ENCODE data around the gene DRAXIN.

Gene DRAXIN

GRCh38 chr1:11768821-11769220, 77.3 kb downstream of the DRAXIN start:
- Histone ChIP-seq H3K9me3 (replicated peaks; ENCODE audit: insufficient read depth, low read length) (no peaks in the 10 kb centered on the region), H3K4me3 (ENCODE audit: low read length) (no peak overlapping the region), H3K4me2 (ENCODE audit: low read depth, low read length) (no peak overlapping the region), H3K4me1 (ENCODE audit: low read length) (no peaks in the 10 kb centered on the region), H3K9me2 (replicated peaks; ENCODE audit: insufficient read depth, low read length) (no peaks in the 10 kb centered on the region), H3K27ac (ENCODE audit: low read length) (no peak overlapping the region), H3F3A (ENCODE audit: insufficient read depth, low read length) (no peaks in the 10 kb centered on the region), H3K9ac (ENCODE audit: low read length) (no peak overlapping the region), H3K79me2 (ENCODE audit: low read length) (no peaks in the 10 kb centered on the region), H3K27me3 (replicated peaks; ENCODE audit: insufficient read depth, low read length) (peaks cover 41% of the 10 kb centered on the region), H4K20me1 (ENCODE audit: insufficient read depth, low read length) (no peaks in the 10 kb centered on the region), H2AFZ (ENCODE audit: low read length) (no peak overlapping the region), H3K36me3 (replicated peaks; ENCODE audit: insufficient read depth, low read length) (no peaks in the 10 kb centered on the region)
- TF ChIP-seq CTCF (IDR thresholded peaks at IDR 0.05; ENCODE audit: low read length) = no peak
- no peak for TF ChIP-seq EZH2 (optimal IDR thresholded peaks at IDR 0.05; ENCODE audit: low read depth, low read length)
- TF ChIP-seq EZH2phosphoT487 (IDR thresholded peaks at IDR 0.05; ENCODE audit: low read length) = no peak
- DNase-seq = no peak

GRCh38 chr1:11769274-11769673, 77.8 kb downstream of the DRAXIN start:
- H3K36me3 ChIP-seq (replicated peaks; ENCODE audit: insufficient read depth, low read length) = no peaks in the 10 kb centered on the region

GRCh38 chr1:11770011-11770410, 78.5 kb downstream of the DRAXIN start:
- Histone ChIP-seq H3K4me2 (ENCODE audit: low read depth, low read length) (no peak overlapping the region), H2AFZ (ENCODE audit: low read length) (no peak overlapping the region), H3K4me1 (ENCODE audit: low read length) (no peaks in the 10 kb centered on the region), H3K27ac (ENCODE audit: low read length) (no peak overlapping the region), H4K20me1 (ENCODE audit: insufficient read depth, low read length) (no peaks in the 10 kb centered on the region), H3F3A (ENCODE audit: insufficient read depth, low read length) (no peaks in the 10 kb centered on the region), H3K9me2 (replicated peaks; ENCODE audit: insufficient read depth, low read length) (no peaks in the 10 kb centered on the region), H3K27me3 (replicated peaks; ENCODE audit: insufficient read depth, low read length) (peaks cover 46% of the 10 kb centered on the region), H3K9ac (ENCODE audit: low read length) (no peak overlapping the region), H3K36me3 (replicated peaks; ENCODE audit: insufficient read depth, low read length) (no peaks in the 10 kb centered on the region), H3K9me3 (replicated peaks; ENCODE audit: insufficient read depth, low read length) (no peaks in the 10 kb centered on the region), H3K79me2 (ENCODE audit: low read length) (no peaks in the 10 kb centered on the region), H3K4me3 (ENCODE audit: low read length) (no peak overlapping the region)
- DNase-seq = no peak
- no peak for TF ChIP-seq EZH2phosphoT487 (IDR thresholded peaks at IDR 0.05; ENCODE audit: low read length)
- no peak for TF ChIP-seq CTCF (IDR thresholded peaks at IDR 0.05; ENCODE audit: low read length)
- no peak for TF ChIP-seq EZH2 (optimal IDR thresholded peaks at IDR 0.05; ENCODE audit: low read depth, low read length)

More at GRCh38 chr1:11769274-11769673, 77.8 kb downstream of the DRAXIN start:
- Histone ChIP-seq H3F3A (ENCODE audit: insufficient read depth, low read length) (no peaks in the 10 kb centered on the region), H3K9me3 (replicated peaks; ENCODE audit: insufficient read depth, low read length) (no peaks in the 10 kb centered on the region), H4K20me1 (ENCODE audit: insufficient read depth, low read length) (no peaks in the 10 kb centered on the region), H3K4me2 (ENCODE audit: low read depth, low read length) (no peak overlapping the region), H3K9me2 (replicated peaks; ENCODE audit: insufficient read depth, low read length) (no peaks in the 10 kb centered on the region), H3K27ac (ENCODE audit: low read length) (no peak overlapping the region), H3K9ac (ENCODE audit: low read length) (no peak overlapping the region), H3K27me3 (replicated peaks; ENCODE audit: insufficient read depth, low read length) (peaks cover 42% of the 10 kb centered on the region), H3K4me1 (ENCODE audit: low read length) (no peaks in the 10 kb centered on the region), H3K79me2 (ENCODE audit: low read length) (no peaks in the 10 kb centered on the region), H3K4me3 (ENCODE audit: low read length) (no peak overlapping the region), H2AFZ (ENCODE audit: low read length) (no peak overlapping the region)
- no peak for DNase-seq
- TF ChIP-seq EZH2 (optimal IDR thresholded peaks at IDR 0.05; ENCODE audit: low read depth, low read length) (no peak), CTCF (IDR thresholded peaks at IDR 0.05; ENCODE audit: low read length) (no peak), EZH2phosphoT487 (IDR thresholded peaks at IDR 0.05; ENCODE audit: low read length) (no peak)

All from MM.1S (cell line).